ENCODE results near the gene FIGN. TPM values are rescaled to one million over a fixed set of nuclear protein-coding genes. Genes with fewer than 3 reads are reported as not detected.
A peak's percentile ranks its signal among the peaks of the same experiment; 100 is the strongest.

FIGN gene
- total and polyA plus RNA-seq, 2 of the 13 experiments (the other 11 are each of a cell fraction or from before 2014, with no cell fraction given), result 6.6 to 6.7 TPM

- TF ChIP-seq PRDM15 (CRISPR knock-in tag; IDR thresholded peaks at IDR 0.05) (no peak), ZFP36L2 (CRISPR knock-in tag; IDR thresholded peaks at IDR 0.05) (no peak), ZNF20 (CRISPR knock-in tag; IDR thresholded peaks at IDR 0.05) (0 out of 2 replicates have a peak, but pooled peaks have one; percentile 32), DR1 (CRISPR knock-in tag; IDR thresholded peaks at IDR 0.05) (no peak; the same call in 1 of the 2 replicates), ZBTB43 (CRISPR knock-in tag; conservative IDR thresholded peaks at IDR 0.05) (0 out of 2 replicates have a peak, but pooled peaks have one; percentile 25), HIC2 (CRISPR knock-in tag; IDR thresholded peaks at IDR 0.05; ENCODE audit: low read depth) (no peak), REPIN1 (CRISPR knock-in tag; IDR thresholded peaks at IDR 0.05; ENCODE audit: borderline replicate concordance, low read depth) (peak; percentile 93), EHMT2 (IDR thresholded peaks at IDR 0.05; ENCODE audit: borderline replicate concordance, low read depth, low read length) (no peak), ZNF136 (CRISPR knock-in tag; IDR thresholded peaks at IDR 0.05; ENCODE audit: low read depth) (no peak), ZNF235 (CRISPR knock-in tag; IDR thresholded peaks at IDR 0.05; ENCODE audit: borderline replicate concordance) (no peak), FOXJ3 (CRISPR knock-in tag; IDR thresholded peaks at IDR 0.05; ENCODE audit: borderline replicate concordance) (no peak; the same call in 1 of the 2 replicates), ZNF160 (CRISPR knock-in tag; IDR thresholded peaks at IDR 0.05) (peak; percentile 57; the same call in 1 of the 2 replicates), NPAS2 (CRISPR knock-in tag; IDR thresholded peaks at IDR 0.05; ENCODE audit: borderline replicate concordance) (no peak), ZNF782 (CRISPR knock-in tag; IDR thresholded peaks at IDR 0.05; ENCODE audit: borderline replicate concordance) (0 out of 2 replicates have a peak, but pooled peaks have one; percentile 29), AHR (CRISPR knock-in tag; IDR thresholded peaks at IDR 0.05) (no peak), MAFF (IDR thresholded peaks at IDR 0.05; ENCODE audit: low read depth, low read length) (no peak), ZNF225 (CRISPR knock-in tag; IDR thresholded peaks at IDR 0.05) (no peak; the same call in 1 of the 2 replicates), ZNF75D (CRISPR knock-in tag; IDR thresholded peaks at IDR 0.05; ENCODE audit: borderline replicate concordance) (no peak), ZNF737 (CRISPR knock-in tag; IDR thresholded peaks at IDR 0.05; ENCODE audit: borderline replicate concordance) (no peak)
Observed at GRCh38 chr2:163735685-163736432, at the start of gene FIGN (continued).

Measured in HepG2 (cell line).